Measurements from ENCODE around the gene ENTPD1.
"Not testable (repeated sequence)": the region's sequence is repeated elsewhere in the genome, so short reads cannot be mapped to it uniquely, and the experiment has no call there.

Gene ENTPD1

GRCh38 chr10:95847007-95847406 is 91.0 kb downstream of the ENTPD1 start:
- H3K27me3 Mint-ChIP-seq: peaks cover 5% of the 10 kb centered on the region
- no peak overlapping the region for H3K27ac Mint-ChIP-seq
- H3K36me3 Mint-ChIP-seq: peaks cover 2% of the 10 kb centered on the region
- H3K4me1 Mint-ChIP-seq: no peaks in the 10 kb centered on the region
- H3K9me3 Mint-ChIP-seq: no peaks in the 10 kb centered on the region
- H3K4me3 Mint-ChIP-seq: no peak overlapping the region

GRCh38 chr10:95848841-95849240 is 92.9 kb downstream of the ENTPD1 start:
- no peaks in the 10 kb centered on the region for H3K4me1 Mint-ChIP-seq
- H3K4me3 Mint-ChIP-seq: no peak overlapping the region
- H3K36me3 Mint-ChIP-seq: peaks cover 2% of the 10 kb centered on the region
- peaks cover 4% of the 10 kb centered on the region for H3K27me3 Mint-ChIP-seq
- H3K27ac Mint-ChIP-seq: no peak overlapping the region
- H3K9me3 Mint-ChIP-seq: no peaks in the 10 kb centered on the region

GRCh38 chr10:95850791-95851190 is 94.8 kb downstream of the ENTPD1 start:
- Mint-ChIP-seq H3K27ac (no peak overlapping the region), H3K4me3 (no peak overlapping the region), H3K9me3 (peaks cover under 1% of the 10 kb centered on the region), H3K27me3 (peaks cover under 1% of the 10 kb centered on the region), H3K36me3 (peaks cover 3% of the 10 kb centered on the region), H3K4me1 (no peaks in the 10 kb centered on the region)

- Mint-ChIP-seq H3K27me3 (peaks cover 11% of the 10 kb centered on the region), H3K4me1 (no peaks in the 10 kb centered on the region), H3K4me3 (no peak overlapping the region), H3K27ac (no peak overlapping the region), H3K9me3 (peaks cover 6% of the 10 kb centered on the region), H3K36me3 (peaks cover 7% of the 10 kb centered on the region)
Measured at GRCh38 chr10:95860166-95860940, 104.4 kb downstream of the ENTPD1 start.

- H3K36me3 Mint-ChIP-seq: peaks cover under 1% of the 10 kb centered on the region
- H3K4me3 Mint-ChIP-seq: no peak overlapping the region
- H3K4me1 Mint-ChIP-seq: no peaks in the 10 kb centered on the region
- no peak overlapping the region for H3K27ac Mint-ChIP-seq
- H3K9me3 Mint-ChIP-seq: no peaks in the 10 kb centered on the region
- H3K27me3 Mint-ChIP-seq: peaks cover 5% of the 10 kb centered on the region
Measured at GRCh38 chr10:95861386-95861785, 105.4 kb downstream of the ENTPD1 start.

GRCh38 chr10:95864906-95865813 is 109.2 kb downstream of the ENTPD1 start:
- peaks cover 5% of the 10 kb centered on the region for H3K4me1 Mint-ChIP-seq
- no peak overlapping the region for H3K27ac Mint-ChIP-seq

GRCh38 chr10:95865814-95866466 is 110.0 kb downstream of the ENTPD1 start:
- no peaks in the 10 kb centered on the region for H3K9me3 Mint-ChIP-seq
- no peak overlapping the region for H3K27ac Mint-ChIP-seq
- H3K27me3 Mint-ChIP-seq: no peaks in the 10 kb centered on the region
- no peak overlapping the region for H3K4me3 Mint-ChIP-seq
- H3K4me1 Mint-ChIP-seq: peaks cover 5% of the 10 kb centered on the region
- H3K36me3 Mint-ChIP-seq: no peaks in the 10 kb centered on the region

More at GRCh38 chr10:95864906-95865813, 109.2 kb downstream of the ENTPD1 start:
- Mint-ChIP-seq H3K36me3 (no peaks in the 10 kb centered on the region), H3K9me3 (no peaks in the 10 kb centered on the region), H3K4me3 (no peak overlapping the region), H3K27me3 (no peaks in the 10 kb centered on the region)

- no peak overlapping the region for H3K4me3 Mint-ChIP-seq
- no peaks in the 10 kb centered on the region for H3K27me3 Mint-ChIP-seq
- no peaks in the 10 kb centered on the region for H3K9me3 Mint-ChIP-seq
- H3K36me3 Mint-ChIP-seq: no peaks in the 10 kb centered on the region
- no peak overlapping the region for H3K27ac Mint-ChIP-seq
- peaks cover 5% of the 10 kb centered on the region for H3K4me1 Mint-ChIP-seq
Measured at GRCh38 chr10:95866467-95866842, 110.5 kb downstream of the ENTPD1 start.

- Mint-ChIP-seq H3K4me3 (no peak overlapping the region), H3K36me3 (peaks cover 9% of the 10 kb centered on the region), H3K27ac (no peak overlapping the region), H3K27me3 (no peaks in the 10 kb centered on the region), H3K4me1 (peaks cover 5% of the 10 kb centered on the region), H3K9me3 (no peaks in the 10 kb centered on the region)
Measured at GRCh38 chr10:95867866-95868265, 111.9 kb downstream of the ENTPD1 start.

- Mint-ChIP-seq H3K4me3 (no peak overlapping the region), H3K4me1 (peaks cover 5% of the 10 kb centered on the region), H3K27me3 (no peaks in the 10 kb centered on the region), H3K27ac (no peak overlapping the region), H3K9me3 (no peaks in the 10 kb centered on the region), H3K36me3 (peaks cover 36% of the 10 kb centered on the region)
Measured at GRCh38 chr10:95872158-95872711, 116.3 kb downstream of the ENTPD1 start.

- H3K9me3 Mint-ChIP-seq: no peaks in the 10 kb centered on the region
- H3K27me3 Mint-ChIP-seq: no peaks in the 10 kb centered on the region
- H3K4me1 Mint-ChIP-seq: peaks cover 2% of the 10 kb centered on the region
- H3K4me3 Mint-ChIP-seq: no peak overlapping the region
- H3K36me3 Mint-ChIP-seq: peaks cover 38% of the 10 kb centered on the region
- no peak overlapping the region for H3K27ac Mint-ChIP-seq
Measured at GRCh38 chr10:95873139-95873538, 117.2 kb downstream of the ENTPD1 start.

GRCh38 chr10:95873651-95874050 is 117.7 kb downstream of the ENTPD1 start:
- Mint-ChIP-seq H3K27me3 (no peaks in the 10 kb centered on the region), H3K4me3 (no peak overlapping the region), H3K4me1 (no peaks in the 10 kb centered on the region), H3K36me3 (peaks cover 40% of the 10 kb centered on the region), H3K9me3 (no peaks in the 10 kb centered on the region), H3K27ac (no peak overlapping the region)

- H3K27ac Mint-ChIP-seq, H3K4me3 Mint-ChIP-seq, H3K4me1 Mint-ChIP-seq, H3K9me3 Mint-ChIP-seq, H3K27me3 Mint-ChIP-seq: not testable (repeated sequence)
- H3K36me3 Mint-ChIP-seq: peaks cover 41% of the 10 kb centered on the region
Measured at GRCh38 chr10:95874783-95875182, 118.8 kb downstream of the ENTPD1 start.

- no peak overlapping the region for H3K4me3 Mint-ChIP-seq
- H3K9me3 Mint-ChIP-seq: no peaks in the 10 kb centered on the region
- peaks cover 42% of the 10 kb centered on the region for H3K36me3 Mint-ChIP-seq
- H3K27me3 Mint-ChIP-seq: no peaks in the 10 kb centered on the region
- no peak overlapping the region for H3K27ac Mint-ChIP-seq
- H3K4me1 Mint-ChIP-seq: no peaks in the 10 kb centered on the region
Measured at GRCh38 chr10:95876756-95877155, 120.8 kb downstream of the ENTPD1 start.

GRCh38 chr10:95877881-95878280 is 121.9 kb downstream of the ENTPD1 start:
- Mint-ChIP-seq H3K36me3 (peaks cover 33% of the 10 kb centered on the region), H3K27ac (no peak overlapping the region), H3K4me1 (no peaks in the 10 kb centered on the region), H3K9me3 (no peaks in the 10 kb centered on the region), H3K4me3 (no peak overlapping the region), H3K27me3 (no peaks in the 10 kb centered on the region)
